Measurements from ENCODE around the gene TSPO2.

The TSPO2 gene

GRCh38 chr6:41077536-41077935, 35.3 kb downstream of the TSPO2 start:
- FAIRE-seq, result no peak

- no peak for FAIRE-seq
These were observed 35.8 kb downstream of the TSPO2 start for GRCh38 chr6:41078101-41078500.

- no peak for FAIRE-seq
These were observed 36.8 kb downstream of the TSPO2 start for GRCh38 chr6:41079080-41079479.

GRCh38 chr6:41080621-41081020, 38.4 kb downstream of the TSPO2 start:
- FAIRE-seq, result no peak

GRCh38 chr6:41083072-41083471, 40.8 kb downstream of the TSPO2 start:
- no peak for FAIRE-seq

- FAIRE-seq, result no peak
These were observed 42.9 kb downstream of the TSPO2 start for GRCh38 chr6:41085182-41085581.

GRCh38 chr6:41088451-41088850, 46.2 kb downstream of the TSPO2 start:
- FAIRE-seq, result no peak

GRCh38 chr6:41090841-41091761, 48.8 kb downstream of the TSPO2 start:
- FAIRE-seq, result no peak

- FAIRE-seq, result no peak
These were observed 50.3 kb downstream of the TSPO2 start for GRCh38 chr6:41092421-41093140.

GRCh38 chr6:41093729-41094128, 51.5 kb downstream of the TSPO2 start:
- no peak for FAIRE-seq

Measured in endometrium (tissue), 2 donors.